Ishikawa (cell line): ENCODE measurements around the gene MAML2.

Source experiments
- CEBPB ChIP-seq: IDR thresholded peaks from 2 replicates; pipeline ENCODE4 v1.6.1; 2012
- CREB1 ChIP-seq: IDR thresholded peaks from 2 replicates; pipeline ENCODE4 v1.6.1; 2012; ENCODE audit warnings: low read depth
- EP300 ChIP-seq: IDR thresholded peaks from 2 replicates; pipeline ENCODE4 v1.6.1; 2012; ENCODE audit warnings: borderline replicate concordance
- MAX ChIP-seq: IDR thresholded peaks from 2 replicates; pipeline ENCODE4 v1.6.1; 2012
- REST ChIP-seq: IDR thresholded peaks from 2 replicates; pipeline ENCODE4 v1.6.1; 2012; ENCODE audit warnings: low read depth, mild to moderate bottlenecking
- YY1 ChIP-seq: IDR thresholded peaks from 2 replicates; pipeline ENCODE4 v1.6.1; 2012; ENCODE audit warnings: low read depth

- TF ChIP-seq EP300 = no peak
- no peak for TF ChIP-seq MAX
- TF ChIP-seq REST = no peak
- no peak for TF ChIP-seq CEBPB
- TF ChIP-seq YY1 = no peak
- no peak for TF ChIP-seq CREB1
Measured at GRCh38 chr11:96292291-96293010, 50.5 kb downstream of the MAML2 start.
